IMR-90 (cell line): ENCODE results near the gene UNC13C. TPM values are rescaled to one million over a fixed set of nuclear protein-coding genes. Genes with fewer than 3 reads are reported as not detected.

Source experiments
- ATAC-seq: fragments of 200-7000 bp; cut with Tn5 transposase; 2 replicates; pipeline ENCODE4 v1.9.1; 2020; ENCODE audit warnings: low read depth, mild to moderate bottlenecking, moderate library complexity
- BruUV-seq: library from RNA; stranded (reverse); fragments of 400-500 nt; replicated peaks from 2 replicates; lab custom pipeline; 2021; lab: Mats Ljungman, UMichigan
- CTCF ChIA-PET: fragments of 300-600 bp; formaldehyde crosslinking; extraction: SDS; loops from one replicate; lab custom pipeline; 2021; ENCODE audit warnings: antibody characterized with exemption; lab: Yijun Ruan, JAX
- POLR2A ChIA-PET: fragments of 300-600 bp; sonication (Branson Sonifier 250); formaldehyde crosslinking; loops from one replicate; lab custom pipeline; 2022; ENCODE audit warnings: antibody characterized with exemption; ENCODE audit not compliant: unreplicated experiment; lab: Charles Lee
- DNase-seq: peaks from one replicate; pipeline ENCODE4 v3.0.0; 2013
- H2AFZ ChIP-seq: replicated peaks from 2 replicates; pipeline ENCODE3; 2013; ENCODE audit warnings: low read length, mild to moderate bottlenecking; ENCODE audit not compliant: poor library complexity
- H2AK5ac ChIP-seq: 2 replicates; pipeline ENCODE4 v1.6.1; 2013; ENCODE audit warnings: low read depth, low read length, inconsistent platforms
- H2AK9ac ChIP-seq: replicated peaks from 2 replicates; pipeline ENCODE3; 2013; ENCODE audit warnings: mild to moderate bottlenecking, low read depth, low read length, moderate library complexity; ENCODE audit not compliant: poor library complexity
- H2BK120ac ChIP-seq: 2 replicates; pipeline ENCODE4 v1.6.1; 2013; ENCODE audit warnings: low read depth, low read length, inconsistent platforms
- H2BK15ac ChIP-seq: 3 replicates; pipeline ENCODE4 v1.6.1; 2013; ENCODE audit warnings: low read depth, low read length, inconsistent platforms
- H2BK20ac ChIP-seq: 2 replicates; pipeline ENCODE4 v1.6.1; 2013; ENCODE audit warnings: low read depth, mild to moderate bottlenecking, inconsistent platforms, low read length, moderate library complexity
- H2BK5ac ChIP-seq: 2 replicates; pipeline ENCODE4 v1.6.1; 2013; ENCODE audit warnings: mild to moderate bottlenecking, low read depth, low read length, inconsistent platforms; ENCODE audit not compliant: poor library complexity, severe bottlenecking
- H3K14ac ChIP-seq: replicated peaks from 2 replicates; pipeline ENCODE4 v1.6.1; 2013; ENCODE audit warnings: low read depth, low read length, inconsistent platforms
- H3K18ac ChIP-seq: 2 replicates; pipeline ENCODE4 v1.6.1; 2013; ENCODE audit warnings: low read depth, low read length, control low read depth
- H3K23ac ChIP-seq: 2 replicates; pipeline ENCODE4 v1.6.1; 2013; ENCODE audit warnings: low read depth, low read length, inconsistent platforms
- H3K27ac ChIP-seq: 2 replicates; pipeline ENCODE4 v1.5.1; 2013; ENCODE audit warnings: mild to moderate bottlenecking, control low read depth, low read length; ENCODE audit not compliant: insufficient read depth
- H3K27me3 ChIP-seq: 2 replicates; pipeline ENCODE4 v1.6.1; 2013; ENCODE audit warnings: low read length; ENCODE audit not compliant: control insufficient read depth, insufficient read depth
- H3K36me3 ChIP-seq: 2 replicates; pipeline ENCODE4 v1.6.1; 2013; ENCODE audit warnings: low read length, mixed read lengths; ENCODE audit not compliant: control insufficient read depth, insufficient read depth
- H3K4ac ChIP-seq: 2 replicates; pipeline ENCODE4 v1.6.1; 2013; ENCODE audit warnings: low read depth, low read length, inconsistent platforms
- H3K4me1 ChIP-seq: 2 replicates; pipeline ENCODE4 v1.6.1; 2013; ENCODE audit warnings: low read length, mixed read lengths; ENCODE audit not compliant: control insufficient read depth, insufficient read depth
- H3K4me2 ChIP-seq: 2 replicates; pipeline ENCODE4 v1.6.1; 2013; ENCODE audit warnings: low read depth, mild to moderate bottlenecking, control low read depth, low read length, moderate library complexity
- H3K4me3 ChIP-seq: 2 replicates; pipeline ENCODE4 v1.5.1; 2013; ENCODE audit warnings: low read depth, mild to moderate bottlenecking, control low read depth, low read length, moderate library complexity; ENCODE audit not compliant: insufficient read depth
- H3K56ac ChIP-seq: 2 replicates; pipeline ENCODE4 v1.6.1; 2013; ENCODE audit warnings: low read length, inconsistent platforms; ENCODE audit not compliant: insufficient read depth; ENCODE audit errors: extremely low read depth
- H3K79me1 ChIP-seq, 2 experiments: 2 replicates each; pipeline ENCODE4 v1.6.1; 2013; ENCODE audit warnings: low read length in 2 of 2, inconsistent platforms in 1 of 2, low read depth in 1 of 2
- H3K9ac ChIP-seq: 2 replicates; pipeline ENCODE4 v1.6.1; 2013; ENCODE audit warnings: low read depth, low read length, control low read depth
- H3K9me1 ChIP-seq: 2 replicates; pipeline ENCODE4 v1.6.1; 2013; ENCODE audit warnings: low read length, inconsistent platforms; ENCODE audit not compliant: insufficient read depth
- H3K9me3 ChIP-seq: 2 replicates; pipeline ENCODE4 v1.6.1; 2013; ENCODE audit warnings: low read length; ENCODE audit not compliant: control insufficient read depth, insufficient read depth
- H4K20me1 ChIP-seq: 2 replicates; pipeline ENCODE4 v1.6.1; 2013; ENCODE audit warnings: low read length, inconsistent platforms; ENCODE audit not compliant: insufficient read depth
- H4K5ac ChIP-seq: 2 replicates; pipeline ENCODE4 v1.6.1; 2013; ENCODE audit warnings: mild to moderate bottlenecking, low read depth, low read length, control low read depth
- H4K8ac ChIP-seq, 2 experiments: 2 replicates each; pipeline ENCODE4 v1.6.1; 2013; ENCODE audit warnings: low read depth in 2 of 2, low read length in 2 of 2, control low read depth in 1 of 2, inconsistent platforms in 1 of 2
- H4K91ac ChIP-seq: 2 replicates; pipeline ENCODE4 v1.6.1; 2013; ENCODE audit warnings: low read depth, low read length, inconsistent platforms; ENCODE audit not compliant: insufficient read depth
- CEBPB ChIP-seq: IDR thresholded peaks from 2 replicates; pipeline ENCODE4 v1.6.1; 2012; ENCODE audit warnings: low read depth, low read length, improper control_type of control experiment
- CHD1 ChIP-seq: IDR thresholded peaks from 2 replicates; pipeline ENCODE4 v1.6.1; 2012; ENCODE audit warnings: low read depth, low read length, improper control_type of control experiment
- CTCF ChIP-seq: conservative IDR thresholded peaks from 2 replicates; pipeline ENCODE4 v1.5.1; 2012; ENCODE audit warnings: mild to moderate bottlenecking, low read depth, low read length, improper control_type of control experiment
- FOS ChIP-seq: fragments of 150-350 bp; IDR thresholded peaks from 2 replicates; pipeline ENCODE4 v1.6.1; 2016; ENCODE audit warnings: low read depth, low read length
- MXI1 ChIP-seq: IDR thresholded peaks from 2 replicates; pipeline ENCODE4 v1.6.1; 2012; ENCODE audit warnings: low read depth, mild to moderate bottlenecking, low read length, moderate library complexity, borderline replicate concordance
- NFE2L2 ChIP-seq: fragments of 150-350 bp; IDR thresholded peaks from 2 replicates; pipeline ENCODE4 v1.6.1; 2016; ENCODE audit warnings: low read depth, mild to moderate bottlenecking, low read length
- POLR2A ChIP-seq: IDR thresholded peaks from 2 replicates; pipeline ENCODE4 v1.6.1; 2012; ENCODE audit warnings: mild to moderate bottlenecking, low read depth, low read length
- WGBS, 2 experiments: methylation state at CpG; one replicate each; pipeline versions ENCODE4 v1.1.5 to v1.1.7; 2013; ENCODE audit warnings: missing lambda C conversion rate in 2 of 2; ENCODE audit not compliant: insufficient read length in 1 of 2; ENCODE audit errors: extremely low coverage in 2 of 2; 5-methylcytosine and 5-hydroxymethylcytosine counted together
- dilution Hi-C: fragments of 300-500 bp; cut with HindIII; formaldehyde crosslinking; loops from one replicate; pipeline ENCODE4 v1.14.3; 2018; ENCODE audit warnings: low sequenced_read_pairs; ENCODE audit not compliant: unreplicated experiment
- in situ Hi-C: fragments of 300-500 bp; cut with MboI; formaldehyde crosslinking; loops from 3 replicates; pipeline ENCODE4 v1.14.3; 2019; ENCODE audit warnings: low sequenced_read_pairs, inconsistent platforms, mixed read lengths
- intact Hi-C: fragments of 100-400 bp; cut with micrococcal nuclease; formaldehyde crosslinking; loops from 2 replicates; pipeline ENCODE4 v1.10.0; 2022
- polyA plus RNA-seq, 3 experiments: library from polyadenylated mRNA; depleted of rRNA; stranded (reverse); fragments of >200 nt; gene quantifications; 2 replicates each; pipeline ENCODE4 v1.2.3, GENCODE V29; 2012; ENCODE audit warnings: low replicate concordance in 1 of 3
- total RNA-seq: library from RNA; depleted of rRNA; stranded (reverse); fragments of >200 nt; gene quantifications from 2 replicates; pipeline ENCODE4 v1.2.3, GENCODE V29; 2012

The UNC13C gene
- total and polyA plus RNA-seq, 2 of the 4 experiments (the other 2 are of a cell fraction): not detected

DNA sequence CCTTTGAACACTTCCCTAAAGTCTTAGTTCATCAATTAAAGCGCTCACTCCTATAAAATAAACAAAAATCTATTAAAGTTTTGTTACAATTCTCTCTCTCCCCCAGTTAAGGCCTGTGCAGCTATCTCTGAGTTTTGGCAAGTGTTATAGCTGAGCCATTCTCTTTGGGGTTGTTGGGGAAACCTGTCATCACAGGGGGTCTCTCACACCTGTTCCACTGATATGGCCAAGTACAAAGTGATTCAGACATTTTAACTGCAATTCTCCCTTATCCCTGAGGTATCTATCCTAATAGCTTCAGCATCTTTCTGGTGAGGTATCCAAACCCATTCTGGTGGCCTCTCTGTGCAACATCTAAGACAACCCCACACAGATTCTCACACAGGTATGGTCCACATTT lies 116.4 kb downstream of the UNC13C start:
- CTCF ChIA-PET: interaction anchor here (1.5 kb wide), 1 partner anchor 11 kb away, joined by 3 read pairs; no protein-coding TSS in a partner anchor
- Histone ChIP-seq H2BK5ac (no peak overlapping the region), H3K9ac (no peak overlapping the region), H3K23ac (no peak overlapping the region), H3K18ac (no peak overlapping the region), H3K79me1 (no peaks in the 10 kb centered on the region), H2BK20ac (no peak overlapping the region), H3K4me1 (no peaks in the 10 kb centered on the region), H3K9me3 (peaks cover 2% of the 10 kb centered on the region; the same call in 1 of the 2 replicates), H2AFZ (no peak overlapping the region), H2AK9ac (no peak overlapping the region), H3K27me3 (no peaks in the 10 kb centered on the region), H2AK5ac (no peak overlapping the region), H4K8ac (no peak overlapping the region), H3K27ac (no peak overlapping the region), H4K5ac (no peak overlapping the region), H3K4me3 (no peak overlapping the region), H3K14ac (no peak overlapping the region), H4K20me1 (no peaks in the 10 kb centered on the region), H3K9me1 (no peaks in the 10 kb centered on the region), H2BK15ac (no peak overlapping the region), H4K91ac (no peak overlapping the region), H3K56ac (no peak overlapping the region), H2BK120ac (no peak overlapping the region), H3K36me3 (no peaks in the 10 kb centered on the region), H3K4me2 (no peak overlapping the region), H3K4ac (no peak overlapping the region)
- dilution Hi-C loops (no loop called here), in situ Hi-C loops (no loop called here), intact Hi-C loops (no loop called here)
- BruUV-seq: no TSS peak
- no peak for DNase-seq
- WGBS, 2 experiments: no CpG with 5 or more reads among the region's 1 CpG
- TF ChIP-seq NFE2L2 (no peak), MXI1 (no peak), POLR2A (no peak), CEBPB (no peak), CHD1 (no peak), CTCF (no peak), FOS (no peak)
- no peak for ATAC-seq
- POLR2A ChIA-PET: no interaction called here
